RWPE2 (cell line): ENCODE measurements around the gene TNFAIP6.
"Not testable (repeated sequence)": the region's sequence is repeated elsewhere in the genome, so short reads cannot be mapped to it uniquely, and the experiment has no call there.

Experiments
- ATAC-seq: fragments of 200-7000 bp; cut with Tn5 transposase; 3 replicates; pipeline ENCODE4 v1.9.1; 2021; ENCODE audit warnings: low read depth
- DNase-seq: peaks from one replicate; pipeline ENCODE4 v3.0.0-alpha.2; 2020; ENCODE audit warnings: low spot score
- H3K27ac ChIP-seq: fragments of 450-650 bp; 2 replicates; pipeline ENCODE4 v1.5.1; 2017; ENCODE audit warnings: mild to moderate bottlenecking; ENCODE audit not compliant: poor library complexity, severe bottlenecking
- H3K27me3 ChIP-seq: fragments of 250-450 bp; sonication (Bioruptor Pico); 2 replicates; pipeline ENCODE4 v1.5.1; 2021; ENCODE audit warnings: mild to moderate bottlenecking, moderate library complexity; ENCODE audit not compliant: insufficient read depth, poor library complexity, severe bottlenecking
- H3K36me3 ChIP-seq: fragments of 250-450 bp; sonication (Bioruptor Pico); 2 replicates; pipeline ENCODE4 v1.5.1; 2020; ENCODE audit warnings: low read depth, mild to moderate bottlenecking, moderate library complexity
- H3K4me1 ChIP-seq: fragments of 250-450 bp; sonication (Bioruptor Pico); 2 replicates; pipeline ENCODE4 v1.5.1; 2021; ENCODE audit warnings: mild to moderate bottlenecking, moderate library complexity; ENCODE audit not compliant: insufficient read depth, poor library complexity, severe bottlenecking
- H3K4me3 ChIP-seq: fragments of 250-450 bp; sonication (Bioruptor Pico); 2 replicates; pipeline ENCODE4 v1.5.1; 2021; ENCODE audit warnings: mild to moderate bottlenecking, moderate library complexity; ENCODE audit not compliant: severe bottlenecking
- H3K9me3 ChIP-seq: fragments of 250-450 bp; sonication (Bioruptor Pico); 2 replicates; pipeline ENCODE4 v1.5.1; 2021; ENCODE audit warnings: mild to moderate bottlenecking, moderate library complexity; ENCODE audit not compliant: severe bottlenecking
- CTCF ChIP-seq: fragments of 450-650 bp; IDR thresholded peaks from one replicate; pipeline ENCODE4 v1.5.1; 2017; ENCODE audit warnings: mild to moderate bottlenecking, moderate library complexity; ENCODE audit not compliant: poor library complexity, severe bottlenecking

TNFAIP6 gene

GRCh38 chr2:151357359-151357758, at the start of gene TNFAIP6:
TNFAIP6 (plus strand) TSS chr2:151357592; CDS start chr2:151357667, 75 bp downstream.
- H3K27me3 ChIP-seq, result no peaks in the 10 kb centered on the region
- peak within 1 kb of the TSS; percentile 29 for H3K27ac ChIP-seq
- DNase-seq (no peak), ATAC-seq (peak; percentile 73)
- no peaks in the 10 kb centered on the region for H3K9me3 ChIP-seq
- TF ChIP-seq CTCF, result no peak
- H3K4me1 ChIP-seq, result peaks cover 5% of the 10 kb centered on the region
- no peak within 1 kb of the TSS for H3K4me3 ChIP-seq
- no peaks in the 10 kb centered on the region for H3K36me3 ChIP-seq

GRCh38 chr2:151310313-151310712, 47.1 kb upstream of the TNFAIP6 start:
- not testable (repeated sequence) for H3K4me1 ChIP-seq, H3K4me3 ChIP-seq, ATAC-seq, DNase-seq, H3K9me3 ChIP-seq, H3K27me3 ChIP-seq, H3K27ac ChIP-seq, H3K36me3 ChIP-seq

GRCh38 chr2:151312440-151312839, 45.0 kb upstream of the TNFAIP6 start:
- not testable (repeated sequence) for H3K4me3 ChIP-seq, H3K27ac ChIP-seq, H3K27me3 ChIP-seq, H3K36me3 ChIP-seq, ATAC-seq, H3K4me1 ChIP-seq, DNase-seq, H3K9me3 ChIP-seq

- no peaks in the 10 kb centered on the region for H3K9me3 ChIP-seq
- H3K27me3 ChIP-seq, result no peaks in the 10 kb centered on the region
- H3K27ac ChIP-seq, result no peak overlapping the region
- DNase-seq, result no peak
- no peak overlapping the region for H3K4me3 ChIP-seq
- no peaks in the 10 kb centered on the region for H3K4me1 ChIP-seq
- no peak for TF ChIP-seq CTCF
- H3K36me3 ChIP-seq, result no peaks in the 10 kb centered on the region
- ATAC-seq, result no peak
These were observed 42.0 kb upstream of the TNFAIP6 start for GRCh38 chr2:151315381-151315903.

- no peaks in the 10 kb centered on the region for H3K4me1 ChIP-seq
- H3K36me3 ChIP-seq, result no peaks in the 10 kb centered on the region
- H3K4me3 ChIP-seq, result no peak overlapping the region
- TF ChIP-seq CTCF, result no peak
- ATAC-seq (no peak), DNase-seq (no peak)
- H3K27ac ChIP-seq, result no peak overlapping the region
- H3K9me3 ChIP-seq, result no peaks in the 10 kb centered on the region
- no peaks in the 10 kb centered on the region for H3K27me3 ChIP-seq
These were observed 31.8 kb upstream of the TNFAIP6 start for GRCh38 chr2:151325581-151326095.

- H3K27ac ChIP-seq, result no peak overlapping the region
- ATAC-seq (no peak), DNase-seq (no peak)
- TF ChIP-seq CTCF, result no peak
- H3K36me3 ChIP-seq, result no peaks in the 10 kb centered on the region
- H3K4me3 ChIP-seq, result no peak overlapping the region
- H3K27me3 ChIP-seq, result no peaks in the 10 kb centered on the region
- H3K4me1 ChIP-seq, result no peaks in the 10 kb centered on the region
- no peaks in the 10 kb centered on the region for H3K9me3 ChIP-seq
These were observed 30.8 kb upstream of the TNFAIP6 start for GRCh38 chr2:151326554-151326953.
